Stomach (tissue), 4 donors: ENCODE measurements around the gene ALDH1A2.

Experiments used
- CTCF ChIP-seq, 7 experiments: fragments of 450-650 bp in 4 of 7; fragments of 200-600 bp in 3 of 7; sonication (generic) in 3 of 7; IDR thresholded peaks; one replicate each; pipeline ENCODE4 v1.5.1; 2016 to 2019; ENCODE audit warnings: antibody characterized with exemption in 7 of 7, control low read depth in 2 of 7, mild to moderate bottlenecking in 1 of 7
- POLR2AphosphoS5 ChIP-seq, 3 donors: sonication (generic); formaldehyde crosslinking; IDR thresholded peaks; one replicate each; pipeline ENCODE4 v1.6.1; 2016; ENCODE audit warnings: antibody characterized with exemption in 3 of 3

GRCh38 chr15:57996561-57996960 is 69.0 kb downstream of the ALDH1A2 start:
- no peak for TF ChIP-seq CTCF (IDR thresholded peaks at IDR 0.05)
- no peak for TF ChIP-seq POLR2AphosphoS5 (IDR thresholded peaks at IDR 0.05)
